ELF-1 (cell line): ENCODE measurements around the gene SLC38A1.
"Not testable (repeated sequence)": the region's sequence is repeated elsewhere in the genome, so short reads cannot be mapped to it uniquely, and the experiment has no call there.

Experiments used
- DNase-seq: peaks from one replicate; pipeline ENCODE4 v3.0.0-alpha.2; 2016; ENCODE audit warnings: low read depth, low spot score

Gene SLC38A1

GRCh38 chr12:46268583-46269428, at the start of gene SLC38A1:
Gene SLC38A1, minus strand, starts transcription at chr12:46269043. Its CDS starts 29,243 bp downstream, at chr12:46239800.
- DNase-seq: peak; percentile 89

GRCh38 chr12:46318037-46318436, 49.2 kb upstream of the SLC38A1 start:
- DNase-seq: no peak

GRCh38 chr12:46304070-46304469, 35.2 kb upstream of the SLC38A1 start:
- peak; percentile 17 for DNase-seq

GRCh38 chr12:46303039-46303666, 34.3 kb upstream of the SLC38A1 start:
- no peak for DNase-seq

- no peak for DNase-seq
Measured at GRCh38 chr12:46300910-46301309, 32.1 kb upstream of the SLC38A1 start.

- DNase-seq: no peak
Measured at GRCh38 chr12:46299851-46300250, 31.0 kb upstream of the SLC38A1 start.

GRCh38 chr12:46298261-46298660, 29.4 kb upstream of the SLC38A1 start:
- no peak for DNase-seq

GRCh38 chr12:46296822-46297221, 28.0 kb upstream of the SLC38A1 start:
- DNase-seq: no peak

- no peak for DNase-seq
Measured at GRCh38 chr12:46292754-46293402, 24.0 kb upstream of the SLC38A1 start.

GRCh38 chr12:46291953-46292352, 23.1 kb upstream of the SLC38A1 start:
- DNase-seq: not testable (repeated sequence)

GRCh38 chr12:46285177-46285576, 16.3 kb upstream of the SLC38A1 start:
- DNase-seq: not testable (repeated sequence)

- no peak for DNase-seq
Measured at GRCh38 chr12:46282829-46283228, 14.0 kb upstream of the SLC38A1 start.

GRCh38 chr12:46276756-46277155, 7.9 kb upstream of the SLC38A1 start:
- no peak for DNase-seq

GRCh38 chr12:46271863-46272262, 3.0 kb upstream of the SLC38A1 start:
- DNase-seq: no peak

- DNase-seq: peak; percentile 67
Measured at GRCh38 chr12:46269429-46270241, 792 bp upstream of the SLC38A1 start.

- DNase-seq: no peak
Measured at GRCh38 chr12:46267825-46268582, 839 bp downstream of the SLC38A1 start.

GRCh38 chr12:46267575-46267824, 1.3 kb downstream of the SLC38A1 start:
- DNase-seq: peak; percentile 41

- DNase-seq: peak; percentile 74
Measured at GRCh38 chr12:46266869-46267574, 1.8 kb downstream of the SLC38A1 start.

- DNase-seq: no peak
Measured at GRCh38 chr12:46266382-46266791, 2.5 kb downstream of the SLC38A1 start.

- no peak for DNase-seq
Measured at GRCh38 chr12:46265734-46266133, 3.1 kb downstream of the SLC38A1 start.

- DNase-seq: no peak
Measured at GRCh38 chr12:46265102-46265501, 3.7 kb downstream of the SLC38A1 start.
